NCI-H446 (cell line): ENCODE results near the gene ITGA3.

Experiments
- DNase-seq, 2 experiments: peaks; one replicate each; lab custom pipeline; 2025; lab: John Stamatoyannopoulos, UW

The ITGA3 gene

DNA sequence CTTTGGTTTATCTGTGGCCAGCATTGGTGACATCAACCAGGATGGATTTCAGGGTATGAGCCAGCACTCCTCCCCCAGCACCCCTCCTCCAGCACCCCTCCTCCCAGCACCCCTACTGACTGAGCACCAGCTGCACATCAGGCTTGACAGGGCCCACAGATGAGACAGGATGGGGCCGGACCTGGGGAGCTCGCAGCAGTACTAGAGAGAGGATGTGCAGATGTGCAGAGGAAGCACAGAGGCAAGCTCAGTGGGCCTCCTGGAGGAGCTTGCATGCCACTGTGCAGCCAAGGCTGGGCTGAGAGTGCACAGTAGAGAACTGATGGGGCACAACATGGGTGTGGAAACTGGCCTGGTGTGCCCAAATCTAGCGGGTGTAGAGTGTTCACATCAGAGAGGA lies 16.2 kb downstream of the ITGA3 start:
- no peak for DNase-seq

DNA sequence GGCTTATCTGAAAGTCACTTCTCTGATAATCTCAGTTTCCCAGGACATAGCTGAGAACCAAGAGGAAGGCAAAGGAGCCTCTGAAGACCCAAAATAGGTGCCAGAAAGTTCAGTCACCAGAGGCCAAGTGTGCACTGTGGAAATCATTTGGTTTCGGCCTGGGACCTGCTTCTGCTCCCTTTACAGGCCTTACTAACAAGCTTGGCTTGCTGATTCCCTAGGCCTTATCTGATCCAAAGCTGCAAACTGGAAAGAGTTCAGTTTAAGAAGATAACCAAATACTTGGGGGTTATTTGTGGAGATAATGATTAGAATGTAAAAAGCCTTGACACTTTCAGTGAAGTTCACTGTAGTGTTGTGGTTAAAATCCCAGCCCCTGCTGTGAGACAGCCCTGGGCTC lies 17.0 kb downstream of the ITGA3 start:
- no peak for DNase-seq

DNA sequence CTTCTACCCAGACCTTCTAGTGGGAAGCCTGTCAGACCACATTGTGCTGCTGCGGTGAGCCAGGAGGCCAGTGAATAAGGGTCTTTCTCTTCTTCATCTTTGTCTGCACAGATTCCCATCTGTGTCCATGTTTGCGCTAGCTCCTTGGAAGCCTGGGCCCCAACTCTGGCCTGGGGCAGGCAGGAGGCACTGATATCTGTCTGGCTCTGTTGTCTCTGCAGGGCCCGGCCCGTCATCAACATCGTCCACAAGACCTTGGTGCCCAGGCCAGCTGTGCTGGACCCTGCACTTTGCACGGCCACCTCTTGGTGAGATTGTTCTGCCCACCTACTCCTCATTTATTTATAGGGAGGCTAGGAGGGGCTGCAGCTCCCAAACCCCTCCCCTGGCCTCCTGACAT lies 18.3 kb downstream of the ITGA3 start:
- no peak for DNase-seq

DNA sequence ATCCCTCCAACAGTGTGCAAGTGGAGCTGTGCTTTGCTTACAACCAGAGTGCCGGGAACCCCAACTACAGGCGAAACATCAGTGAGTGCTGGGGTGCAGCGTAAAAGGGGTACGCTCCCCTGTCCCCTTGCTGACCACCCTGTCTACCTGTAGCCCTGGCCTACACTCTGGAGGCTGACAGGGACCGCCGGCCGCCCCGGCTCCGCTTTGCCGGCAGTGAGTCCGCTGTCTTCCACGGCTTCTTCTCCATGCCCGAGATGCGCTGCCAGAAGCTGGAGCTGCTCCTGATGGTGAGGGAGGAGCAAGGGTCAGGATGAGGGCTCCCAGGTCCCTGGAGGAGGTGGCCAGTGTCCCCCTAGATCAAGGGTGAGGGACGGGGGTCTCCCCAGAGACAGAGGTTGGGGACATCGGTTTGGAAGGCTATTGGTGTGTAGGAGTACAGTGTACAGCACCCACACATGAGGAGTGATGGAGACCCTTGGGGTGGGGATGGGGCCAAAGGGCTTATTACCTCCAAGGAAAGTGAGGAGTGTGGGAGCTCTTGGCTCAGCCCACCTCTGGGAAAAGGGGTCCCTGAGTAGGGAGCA lies 19.6 kb downstream of the ITGA3 start:
- DNase-seq = no peak

DNA sequence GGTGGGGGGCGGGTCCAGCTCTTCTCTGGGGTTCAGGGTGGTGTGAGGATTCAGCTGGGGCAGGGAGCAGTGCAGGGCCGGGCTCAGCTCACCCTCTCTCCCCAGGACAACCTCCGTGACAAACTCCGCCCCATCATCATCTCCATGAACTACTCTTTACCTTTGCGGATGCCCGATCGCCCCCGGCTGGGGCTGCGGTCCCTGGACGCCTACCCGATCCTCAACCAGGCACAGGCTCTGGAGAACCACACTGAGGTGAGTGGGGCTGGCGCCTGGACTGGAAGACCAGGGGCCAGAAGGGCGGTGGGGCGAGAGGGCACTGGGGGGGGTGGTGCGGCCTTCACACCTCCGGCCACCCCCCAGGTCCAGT lies 20.3 kb downstream of the ITGA3 start:
- no peak for DNase-seq

DNA sequence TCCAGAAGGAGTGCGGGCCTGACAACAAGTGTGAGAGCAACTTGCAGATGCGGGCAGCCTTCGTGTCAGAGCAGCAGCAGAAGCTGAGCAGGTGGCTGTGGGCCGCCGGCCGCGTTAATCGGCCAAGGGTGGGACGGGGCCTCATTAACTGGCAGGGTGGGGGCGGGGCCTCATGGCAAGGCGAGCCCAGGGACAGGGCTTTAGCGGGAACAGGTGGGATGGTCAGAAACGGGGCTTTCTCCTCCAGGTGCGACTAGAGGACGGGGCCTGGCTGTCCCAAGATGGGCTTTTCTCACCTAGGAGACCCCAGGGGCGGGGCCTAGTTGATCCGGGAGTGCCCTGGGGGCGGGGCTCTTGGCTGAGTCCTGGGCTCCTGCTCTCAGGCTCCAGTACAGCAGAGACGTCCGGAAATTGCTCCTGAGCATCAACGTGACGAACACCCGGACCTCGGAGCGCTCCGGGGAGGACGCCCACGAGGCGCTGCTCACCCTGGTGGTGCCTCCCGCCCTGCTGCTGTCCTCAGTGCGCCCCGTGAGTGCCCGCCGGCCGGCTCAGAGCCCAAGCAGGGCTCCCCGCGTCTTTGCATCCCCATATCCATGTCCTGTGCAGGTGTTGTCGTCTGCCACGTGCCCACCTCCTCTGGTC lies 20.8 kb downstream of the ITGA3 start:
- no peak for DNase-seq

DNA sequence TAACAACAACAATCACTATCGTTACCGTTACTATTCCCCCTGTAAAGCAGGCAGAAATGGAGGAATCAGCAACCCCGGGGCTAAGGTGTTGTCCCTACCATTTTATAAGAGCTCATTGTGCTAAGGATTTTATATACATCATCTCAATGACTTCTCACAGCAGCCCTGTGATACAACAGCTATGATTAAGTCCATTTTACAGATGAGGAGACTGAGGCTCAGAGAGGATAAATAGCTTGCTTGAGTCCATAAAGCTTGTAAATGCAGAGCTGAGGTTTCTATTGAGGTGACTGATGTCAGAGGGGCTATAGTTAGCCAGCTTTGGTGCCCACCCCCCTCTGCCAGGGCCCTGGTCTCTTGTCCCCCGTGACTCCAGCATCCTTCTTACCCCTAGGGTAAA lies 22.5 kb downstream of the ITGA3 start:
- no peak for DNase-seq

DNA sequence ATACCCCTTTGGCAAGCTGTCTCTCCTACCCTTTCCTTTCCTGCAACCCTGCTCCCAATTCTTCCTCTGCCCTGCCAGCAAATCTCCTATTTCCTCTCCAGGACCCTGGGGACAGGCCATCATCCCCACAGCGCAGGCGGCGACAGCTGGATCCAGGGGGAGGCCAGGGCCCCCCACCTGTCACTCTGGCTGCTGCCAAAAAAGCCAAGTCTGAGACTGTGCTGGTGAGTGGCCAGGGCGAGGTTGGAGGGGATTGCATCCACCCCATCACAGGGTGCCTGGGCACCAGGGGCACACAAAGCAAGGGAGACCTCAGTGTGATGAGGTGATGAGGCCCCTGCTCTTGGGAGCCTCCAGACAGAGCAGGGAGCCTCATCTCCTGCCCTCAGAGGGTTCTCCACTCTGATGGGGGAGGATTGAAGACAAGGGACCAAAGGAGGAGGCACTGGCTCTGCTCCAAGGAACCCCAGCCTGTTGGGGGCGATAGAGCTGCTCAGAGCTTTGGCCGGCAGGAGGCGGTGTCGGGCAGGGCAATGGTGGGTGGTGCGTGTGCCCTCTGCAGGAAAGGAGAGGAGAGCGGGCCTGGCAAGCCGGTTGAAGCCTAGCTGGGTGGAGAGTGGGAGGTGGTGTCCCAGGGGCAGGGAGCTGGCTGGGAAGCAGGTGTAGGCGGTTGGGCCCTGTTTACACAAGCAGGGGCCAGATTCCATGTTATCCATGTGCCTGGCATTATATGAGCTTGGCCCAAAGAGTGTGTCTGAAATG lies 23.6 kb downstream of the ITGA3 start:
- peak in 1 of 2 experiments; percentile 18 for DNase-seq

DNA sequence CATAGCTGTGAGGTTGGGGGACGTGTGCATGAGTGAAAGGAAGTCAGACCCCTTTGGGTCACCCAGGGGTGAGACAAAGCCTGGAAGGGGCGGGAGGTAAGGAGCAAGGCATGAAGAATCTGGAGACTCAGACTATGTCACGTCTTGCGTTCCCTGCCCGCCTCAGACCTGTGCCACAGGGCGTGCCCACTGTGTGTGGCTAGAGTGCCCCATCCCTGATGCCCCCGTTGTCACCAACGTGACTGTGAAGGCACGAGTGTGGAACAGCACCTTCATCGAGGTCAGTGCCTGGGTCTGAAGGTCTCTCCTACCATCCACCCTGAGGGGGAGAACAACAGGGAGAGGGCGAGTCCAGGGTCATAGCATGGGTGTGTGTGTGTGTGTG lies 24.2 kb downstream of the ITGA3 start:
- no peak for DNase-seq

DNA sequence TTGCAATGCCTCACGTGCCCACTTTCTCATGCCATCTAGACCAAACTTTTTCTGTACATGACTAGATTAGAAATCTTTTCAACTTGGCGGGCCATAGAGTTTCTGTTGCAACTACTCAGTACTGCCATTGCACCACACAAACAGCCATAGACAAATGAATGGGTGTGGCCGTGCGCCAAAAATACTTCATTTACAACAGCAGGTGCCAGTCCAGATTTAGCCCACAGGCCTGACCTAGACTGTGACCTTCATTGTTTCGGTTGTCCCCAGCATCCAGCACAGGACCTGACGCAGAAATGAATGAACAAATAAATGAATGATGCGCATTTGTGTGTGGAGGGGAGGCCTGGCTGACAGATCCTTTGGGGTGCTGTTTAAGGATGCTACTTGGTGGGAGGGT lies 24.9 kb downstream of the ITGA3 start:
- DNase-seq = no peak

DNA sequence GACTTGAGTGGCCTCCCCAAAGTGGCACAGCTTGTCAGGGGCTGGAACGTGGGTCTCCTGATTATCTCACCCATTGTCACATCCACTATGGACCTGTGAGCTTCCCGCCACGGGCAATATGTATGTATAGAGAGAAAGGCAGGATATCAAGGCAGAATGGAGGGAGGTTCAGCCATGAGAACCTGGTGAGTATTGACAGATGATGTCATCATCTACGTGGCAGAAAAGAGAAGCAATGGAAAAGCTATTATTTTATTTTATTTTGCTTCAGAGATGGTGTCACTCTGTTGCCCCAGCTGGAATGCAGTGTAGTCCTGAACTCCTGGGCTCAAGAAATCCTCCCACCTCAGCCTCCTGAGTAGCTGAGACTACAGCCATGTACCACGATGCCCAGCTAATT lies 25.8 kb downstream of the ITGA3 start:
- no peak for DNase-seq

DNA sequence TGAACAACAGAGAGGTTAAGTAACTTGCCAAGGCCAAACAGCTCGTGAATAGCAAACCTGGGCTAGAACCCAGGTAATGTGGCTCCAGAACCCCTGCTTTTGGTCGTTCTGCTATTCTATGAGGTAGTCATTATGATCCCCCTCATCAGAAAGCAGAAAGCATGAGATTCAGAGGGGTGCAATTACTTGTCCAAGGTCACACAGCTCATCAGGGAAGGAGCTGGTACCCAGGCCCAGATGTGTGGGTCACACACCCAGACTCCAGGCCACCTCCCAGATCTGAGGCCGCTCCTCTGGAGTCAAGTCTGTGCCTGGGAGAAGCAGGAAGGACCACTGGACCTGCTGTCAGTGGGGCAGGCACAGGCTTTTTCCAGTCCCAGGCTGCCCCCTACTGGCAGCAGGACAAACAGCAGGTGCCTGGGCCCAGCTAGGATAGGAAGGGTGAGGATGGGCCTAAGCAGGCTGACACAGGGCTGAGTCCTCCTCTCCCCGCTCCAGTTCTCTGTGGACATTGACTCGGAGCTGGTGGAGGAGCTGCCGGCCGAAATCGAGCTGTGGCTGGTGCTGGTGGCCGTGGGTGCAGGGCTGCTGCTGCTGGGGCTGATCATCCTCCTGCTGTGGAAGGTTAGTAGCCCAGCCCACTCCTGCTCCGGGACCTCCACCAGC lies 31.5 kb downstream of the ITGA3 start:
- DNase-seq = peak; percentile 22 to 68

DNA sequence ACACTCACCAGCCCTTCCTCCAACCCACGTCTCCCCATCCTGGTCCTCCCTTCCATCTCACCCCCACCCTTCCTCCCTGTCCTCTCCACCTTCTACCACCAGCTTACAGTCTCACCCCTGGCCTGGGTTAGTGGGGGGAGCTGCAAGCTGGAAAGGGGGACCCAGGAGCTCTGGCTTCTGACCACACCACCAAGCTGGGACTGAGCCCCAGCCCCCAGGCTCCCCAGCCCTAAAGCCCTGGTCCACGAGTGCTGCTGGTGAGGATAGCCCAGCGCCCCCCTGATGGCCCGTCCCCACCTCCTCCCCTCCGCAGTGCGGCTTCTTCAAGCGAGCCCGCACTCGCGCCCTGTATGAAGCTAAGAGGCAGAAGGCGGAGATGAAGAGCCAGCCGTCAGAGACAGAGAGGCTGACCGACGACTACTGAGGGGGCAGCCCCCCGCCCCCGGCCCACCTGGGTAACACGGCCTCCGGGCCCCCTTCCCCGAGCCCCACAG lies 32.0 kb downstream of the ITGA3 start:
- no peak for DNase-seq

DNA sequence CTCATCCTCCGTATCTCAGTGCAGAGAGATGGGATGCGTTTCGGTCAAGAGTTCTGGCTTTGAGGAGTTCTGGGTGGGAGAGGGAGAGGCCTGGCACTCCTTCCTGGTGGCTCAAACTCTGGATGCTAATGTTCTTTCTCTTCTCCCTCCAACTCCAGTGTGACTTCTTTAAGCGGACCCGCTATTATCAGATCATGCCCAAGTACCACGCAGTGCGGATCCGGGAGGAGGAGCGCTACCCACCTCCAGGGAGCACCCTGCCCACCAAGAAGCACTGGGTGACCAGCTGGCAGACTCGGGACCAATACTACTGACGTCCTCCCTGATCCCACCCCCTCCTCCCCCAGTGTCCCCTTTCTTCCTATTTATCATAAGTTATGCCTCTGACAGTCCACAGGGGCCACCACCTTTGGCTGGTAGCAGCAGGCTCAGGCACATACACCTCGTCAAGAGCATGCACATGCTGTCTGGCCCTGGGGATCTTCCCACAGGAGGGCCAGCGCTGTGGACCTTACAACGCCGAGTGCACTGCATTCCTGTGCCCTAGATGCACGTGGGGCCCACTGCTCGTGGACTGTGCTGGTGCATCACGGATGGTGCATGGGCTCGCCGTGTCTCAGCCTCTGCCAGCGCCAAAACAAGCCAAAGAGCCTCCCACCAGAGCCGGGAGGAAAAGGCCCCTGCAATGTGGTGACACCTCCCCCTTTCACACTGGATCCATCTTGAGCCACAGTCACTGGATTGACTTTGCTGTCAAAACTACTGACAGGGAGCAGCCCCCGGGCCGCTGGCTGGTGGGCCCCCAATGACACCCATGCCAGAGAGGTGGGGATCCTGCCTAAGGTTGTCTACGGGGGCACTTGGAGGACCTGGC lies 33.3 kb downstream of the ITGA3 start:
- DNase-seq = no peak

DNA sequence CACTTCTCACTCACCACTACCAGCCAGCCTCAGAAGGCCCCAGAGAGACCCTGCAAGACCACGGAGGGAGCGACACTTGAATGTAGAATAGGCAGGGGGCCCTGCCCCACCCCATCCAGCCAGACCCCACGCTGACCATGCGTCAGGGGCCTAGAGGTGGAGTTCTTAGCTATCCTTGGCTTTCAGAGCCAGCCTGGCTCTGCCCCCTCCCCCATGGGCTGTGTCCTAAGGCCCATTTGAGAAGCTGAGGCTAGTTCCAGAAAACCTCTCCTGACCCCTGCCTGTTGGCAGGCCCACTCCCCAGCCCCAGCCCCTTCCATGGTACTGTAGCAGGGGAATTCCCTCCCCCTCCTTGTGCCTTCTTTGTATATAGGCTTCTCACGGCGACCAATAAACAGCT lies 34.2 kb downstream of the ITGA3 start:
- DNase-seq = no peak

DNA sequence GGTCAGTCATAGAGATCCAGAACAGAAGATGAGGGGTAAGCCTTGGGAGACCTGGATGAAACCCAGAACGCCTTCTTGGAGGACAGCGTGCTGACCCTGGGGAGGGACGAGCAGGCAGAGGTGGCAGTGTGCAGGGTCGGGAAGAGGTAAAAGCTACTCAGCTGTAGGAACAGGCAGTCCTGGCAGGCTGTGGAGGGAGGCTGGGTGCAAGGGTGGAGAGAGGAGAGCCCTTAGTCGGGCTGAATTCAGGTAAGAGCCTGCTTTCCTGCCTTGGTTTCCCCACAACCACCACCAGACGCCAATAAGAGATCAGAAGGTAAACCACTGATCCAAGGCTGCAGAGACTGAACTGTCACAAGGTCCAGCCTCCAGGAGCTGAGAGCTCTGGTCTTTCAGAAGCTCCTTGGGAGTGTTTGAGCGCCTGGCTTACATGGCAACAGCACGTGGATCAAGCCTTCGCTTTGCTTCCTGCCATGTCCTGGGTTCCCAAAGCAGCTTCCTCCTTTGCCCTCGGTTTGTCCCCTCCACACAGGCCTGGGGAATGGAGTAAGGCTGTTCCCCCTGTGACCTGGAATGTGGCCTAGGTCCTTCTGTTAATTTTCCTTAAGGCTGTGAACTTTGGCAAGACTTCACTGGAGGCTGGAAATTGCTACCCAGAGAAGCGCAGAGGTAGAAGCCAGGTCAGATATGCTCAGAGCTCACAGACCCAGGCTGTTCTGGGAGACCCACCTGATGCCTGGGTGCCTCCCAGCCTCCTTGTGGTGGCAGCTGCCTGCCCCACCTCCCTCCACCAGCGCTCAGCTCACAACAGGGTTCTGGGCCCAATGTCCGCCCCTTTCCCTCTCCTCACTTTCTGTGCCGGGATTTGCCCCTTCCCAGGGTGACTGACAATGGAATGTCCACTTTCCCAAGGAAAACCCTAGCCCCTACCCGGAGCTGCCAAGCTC lies 35.3 kb downstream of the ITGA3 start:
- DNase-seq = no peak

DNA sequence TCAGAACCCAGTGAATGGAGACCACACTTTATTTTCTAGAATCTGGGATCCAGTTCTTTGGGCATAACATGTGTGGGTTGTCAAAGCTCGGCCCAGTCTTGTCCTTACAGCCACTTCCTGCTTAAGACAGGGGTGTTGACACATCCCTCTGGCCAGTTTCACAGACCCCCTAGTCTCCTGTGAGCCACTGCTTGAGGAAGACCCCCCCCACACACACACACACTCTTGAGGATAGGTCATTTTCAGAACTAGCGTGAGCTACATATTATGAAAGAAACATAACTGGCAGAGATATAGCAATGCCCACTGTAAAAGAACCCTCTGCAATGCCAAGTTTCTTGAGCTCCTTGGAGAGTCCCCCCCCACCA lies 36.0 kb downstream of the ITGA3 start:
- no peak for DNase-seq

DNA sequence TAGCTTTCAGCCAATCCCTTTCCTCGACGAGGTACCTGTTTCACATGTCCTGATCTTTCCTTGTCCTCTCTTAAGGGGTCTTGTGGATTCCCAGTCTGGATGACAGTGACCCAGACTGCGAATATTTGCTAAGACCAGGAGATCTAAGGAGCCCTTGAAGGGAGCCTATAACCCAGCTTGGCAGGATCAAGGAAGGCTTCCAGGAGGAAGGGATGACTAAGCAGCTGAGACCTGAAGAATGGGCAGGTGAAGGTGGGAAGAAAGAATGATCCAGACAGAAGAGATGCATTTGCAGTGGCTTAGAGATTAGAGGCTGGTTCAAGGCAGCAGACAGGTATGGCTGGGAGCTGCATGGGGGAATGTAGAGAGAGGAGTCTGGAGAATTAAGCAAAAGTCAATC lies 37.3 kb downstream of the ITGA3 start:
- DNase-seq = no peak

DNA sequence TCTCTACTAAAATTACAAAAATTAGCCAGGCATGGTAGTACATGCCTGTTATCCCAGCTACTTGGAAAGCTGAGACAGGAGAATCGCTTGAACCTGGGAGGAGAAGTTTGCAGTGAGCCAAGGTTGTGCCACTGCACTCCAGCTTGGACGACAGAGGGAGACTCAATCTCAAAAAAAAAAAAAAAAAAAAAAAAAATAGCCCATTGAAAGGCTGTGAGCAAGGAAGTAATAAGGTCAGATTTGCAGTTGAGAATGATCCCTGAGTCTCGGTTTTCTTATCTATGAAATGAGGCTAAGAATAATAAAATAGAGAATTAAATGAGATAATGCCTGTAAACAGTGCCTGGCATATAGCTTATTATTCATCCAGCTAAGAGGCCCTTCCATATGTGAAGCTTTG lies 37.9 kb downstream of the ITGA3 start:
- no peak for DNase-seq

DNA sequence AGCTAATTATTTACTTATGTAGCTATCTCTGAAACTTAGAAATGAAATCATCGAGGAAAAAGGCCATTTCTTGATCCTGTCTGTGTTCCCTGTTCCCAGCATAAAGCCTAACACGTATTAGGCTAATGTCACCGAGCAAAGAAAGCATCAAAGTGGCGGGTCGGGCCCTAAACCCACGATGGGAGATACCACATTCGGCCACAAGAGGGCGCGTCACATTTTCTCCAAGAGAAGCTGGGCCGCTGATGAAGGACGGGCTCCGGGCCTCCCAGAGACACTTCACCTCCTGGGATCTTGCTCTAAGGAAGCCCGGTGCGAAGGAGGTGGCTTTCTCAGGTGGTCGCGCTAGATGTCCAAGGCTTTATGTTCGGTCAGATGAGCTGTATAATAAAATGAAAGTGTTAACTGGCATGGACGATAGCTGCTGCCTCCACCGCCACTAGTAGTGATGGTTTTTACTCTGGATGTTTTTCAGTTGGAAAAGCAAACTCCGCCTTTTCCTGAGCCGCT lies 38.4 kb downstream of the ITGA3 start:
- peak; percentile 75 to 91 for DNase-seq
